GM21619 (cell line): Measurements from ENCODE around the gene FBLN1.
"Not testable (repeated sequence)": the region's sequence is repeated elsewhere in the genome, so short reads cannot be mapped to it uniquely, and the experiment has no call there.

Experiments
- ATAC-seq: cut with Tn5 transposase; IDR thresholded peaks from one replicate; pipeline ENCODE4 v1.9.1; 2021; ENCODE audit not compliant: unreplicated experiment

Gene FBLN1

GRCh38 chr22:45544588-45545170 lies 42.0 kb downstream of the FBLN1 start:
- no peak for ATAC-seq

DNA sequence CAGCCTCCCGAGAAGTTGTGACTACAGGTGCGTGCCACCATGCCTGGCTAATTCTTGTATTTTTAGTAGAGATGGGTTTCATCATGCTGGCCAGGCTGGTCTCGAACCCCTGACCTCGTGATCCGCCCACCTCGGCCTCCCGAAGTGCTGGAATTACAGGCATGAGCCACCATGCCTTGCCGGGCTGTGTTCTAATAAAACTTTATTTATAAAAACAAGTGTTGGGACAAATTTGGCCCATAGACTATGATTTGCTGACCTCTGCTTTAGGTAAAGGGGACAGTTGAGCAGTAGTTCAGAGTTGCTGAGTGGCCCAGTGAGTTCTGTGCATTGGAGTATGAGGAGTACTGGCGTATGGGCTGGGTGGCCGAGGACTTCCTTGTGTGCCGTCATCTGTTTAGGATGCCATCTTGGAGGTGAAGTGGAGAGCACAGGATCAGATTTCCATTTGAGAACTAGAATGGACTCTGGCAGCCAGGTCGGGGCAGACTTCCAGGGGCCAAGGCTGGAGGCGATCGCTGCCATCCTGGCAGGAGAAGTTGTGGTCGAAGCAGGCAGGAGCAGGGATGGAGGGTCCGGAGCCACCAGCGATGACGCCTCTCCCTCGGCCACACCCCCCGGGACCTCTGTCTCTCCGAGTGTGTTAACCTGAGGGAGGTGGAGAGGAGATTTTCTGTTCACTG lies 43.8 kb downstream of the FBLN1 start:
- no peak for ATAC-seq

GRCh38 chr22:45547016-45547345 lies 44.3 kb downstream of the FBLN1 start:
- no peak for ATAC-seq

GRCh38 chr22:45547731-45548130 lies 45.0 kb downstream of the FBLN1 start:
- no peak for ATAC-seq

GRCh38 chr22:45548247-45548840 lies 45.7 kb downstream of the FBLN1 start:
- no peak for ATAC-seq

DNA sequence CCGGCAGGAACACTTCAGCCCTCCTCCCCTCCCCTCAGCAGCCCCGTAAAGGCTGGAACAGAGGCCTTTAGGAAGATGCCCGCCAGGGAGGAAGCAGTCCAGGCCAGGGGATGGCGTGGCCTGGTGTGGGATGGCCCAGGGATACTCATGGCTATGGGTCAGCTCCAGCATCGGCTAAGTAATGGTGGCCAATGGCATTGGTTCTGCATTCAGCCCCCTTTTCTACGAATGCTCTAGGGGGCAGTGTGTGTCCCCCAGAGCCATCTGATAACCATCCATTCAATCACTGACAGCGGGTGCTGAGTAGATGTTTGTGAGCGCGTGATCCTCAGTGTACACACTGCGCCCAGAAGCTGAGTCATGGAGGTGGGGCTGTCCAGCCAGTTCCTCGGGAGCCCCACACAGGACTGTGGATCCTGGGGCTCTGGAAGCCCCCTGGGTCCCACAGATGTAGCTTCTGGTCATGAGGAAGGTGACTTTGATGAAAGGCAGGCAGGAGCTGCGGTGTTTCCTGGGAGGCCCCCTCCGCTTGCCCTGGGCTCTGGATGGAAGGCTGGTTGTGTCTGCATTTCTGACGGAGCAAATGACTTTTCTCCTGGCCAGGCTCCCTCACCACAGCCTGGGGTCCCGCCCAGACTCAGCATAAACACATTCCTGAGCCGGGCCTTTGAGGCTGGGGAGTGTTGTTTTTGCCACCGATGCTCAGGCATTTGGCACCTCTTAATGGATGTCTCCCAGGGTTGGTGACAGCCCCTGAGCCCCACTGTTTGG lies 46.5 kb downstream of the FBLN1 start:
- no peak for ATAC-seq

GRCh38 chr22:45549762-45550378 lies 47.2 kb downstream of the FBLN1 start:
- ATAC-seq = no peak

GRCh38 chr22:45550416-45550815 lies 47.7 kb downstream of the FBLN1 start:
- ATAC-seq = no peak

DNA sequence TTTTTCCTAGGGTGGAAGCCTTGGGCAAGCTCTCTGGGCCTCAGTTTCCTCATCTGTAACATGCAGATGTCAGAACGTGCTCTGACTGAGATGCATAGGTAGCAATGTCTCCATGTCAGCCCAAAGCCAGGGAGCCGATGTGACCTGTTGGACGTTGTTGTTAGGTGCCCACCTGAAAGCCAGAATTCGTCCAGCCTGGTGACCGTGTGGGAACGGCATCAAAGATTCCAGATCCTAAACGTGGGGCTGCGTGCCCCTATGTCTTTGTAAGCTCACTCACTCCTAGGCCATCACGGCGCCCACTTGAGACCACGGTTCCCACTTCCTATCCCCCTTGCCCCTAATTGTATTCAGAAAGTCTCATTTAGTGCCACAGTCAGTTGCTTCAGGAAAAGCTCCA lies 48.2 kb downstream of the FBLN1 start:
- no peak for ATAC-seq

GRCh38 chr22:45551310-45552016 lies 48.8 kb downstream of the FBLN1 start:
- no peak for ATAC-seq

- ATAC-seq = no peak
These were observed 49.3 kb downstream of the FBLN1 start for GRCh38 chr22:45552017-45552411.

DNA sequence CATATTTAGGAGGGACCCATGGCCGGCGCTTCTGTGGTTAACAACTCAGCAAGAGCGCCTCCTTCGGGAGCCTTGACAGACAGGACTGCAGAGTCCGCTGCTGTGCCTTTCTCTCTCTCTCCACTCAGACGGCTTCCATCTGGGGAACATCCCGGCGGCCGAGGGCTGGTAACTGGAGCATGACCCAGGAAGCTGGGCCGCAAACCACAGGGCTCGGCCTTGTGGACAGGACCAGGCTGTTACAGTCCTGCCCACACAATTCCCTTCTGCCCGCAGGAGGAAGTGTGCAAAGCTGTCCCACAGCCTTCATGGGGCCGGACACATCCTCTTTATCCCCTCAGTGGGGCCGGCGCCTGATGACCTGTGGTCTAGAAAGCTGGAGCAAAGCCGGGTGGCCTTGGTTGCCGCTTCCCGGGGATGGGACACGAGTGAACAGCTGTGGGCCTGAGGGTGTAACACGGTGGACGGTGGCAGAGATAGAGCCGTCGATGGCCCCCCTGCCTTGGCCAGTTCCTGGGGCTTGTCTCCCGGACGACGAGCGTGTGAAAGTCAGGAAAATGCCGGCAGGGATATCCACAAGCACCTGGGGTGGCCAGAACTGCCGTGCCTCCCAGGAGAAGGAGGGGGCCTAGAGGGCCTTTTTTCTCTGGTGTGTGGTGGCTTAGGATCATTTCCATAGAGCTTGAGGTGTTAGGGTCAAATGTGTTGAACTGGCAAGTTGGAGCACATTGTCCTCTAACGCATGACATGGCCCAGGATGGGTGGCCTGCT lies 50.1 kb downstream of the FBLN1 start:
- ATAC-seq = no peak

DNA sequence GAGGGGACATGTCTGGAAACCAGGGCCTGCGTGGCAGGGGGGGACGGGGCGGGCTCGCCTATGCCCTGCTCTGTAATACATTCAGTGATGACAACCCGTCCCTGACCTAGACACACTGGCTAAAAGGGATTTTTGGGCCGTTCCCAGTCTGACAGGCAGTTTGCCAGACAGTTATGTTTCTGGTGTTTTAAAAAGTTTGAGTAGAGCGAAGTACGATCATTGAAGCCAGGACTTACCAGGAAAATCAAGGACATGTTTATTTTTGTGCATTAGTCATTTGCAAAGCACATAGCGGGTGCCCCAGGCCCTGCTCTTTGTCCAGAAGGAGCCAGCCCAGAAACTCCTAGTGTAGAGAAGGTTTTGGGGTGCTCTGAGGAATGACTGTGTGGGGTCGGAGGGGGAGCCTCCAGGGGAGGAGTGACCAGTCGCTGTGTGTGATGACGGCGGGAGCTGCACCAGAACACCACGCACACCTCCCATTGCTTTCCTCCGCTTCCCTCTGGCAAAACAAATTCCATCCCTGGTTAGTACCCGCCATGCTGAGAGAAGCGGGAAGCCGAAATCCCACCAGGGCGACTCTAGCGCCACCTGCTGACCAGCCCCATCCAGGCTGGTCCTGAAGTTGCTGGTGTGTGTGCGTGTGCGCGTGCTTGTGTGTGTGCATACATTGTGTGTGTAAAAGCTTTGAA lies 50.8 kb downstream of the FBLN1 start:
- ATAC-seq = no peak

- ATAC-seq = no peak
These were observed 51.3 kb downstream of the FBLN1 start for GRCh38 chr22:45554040-45554406.

DNA sequence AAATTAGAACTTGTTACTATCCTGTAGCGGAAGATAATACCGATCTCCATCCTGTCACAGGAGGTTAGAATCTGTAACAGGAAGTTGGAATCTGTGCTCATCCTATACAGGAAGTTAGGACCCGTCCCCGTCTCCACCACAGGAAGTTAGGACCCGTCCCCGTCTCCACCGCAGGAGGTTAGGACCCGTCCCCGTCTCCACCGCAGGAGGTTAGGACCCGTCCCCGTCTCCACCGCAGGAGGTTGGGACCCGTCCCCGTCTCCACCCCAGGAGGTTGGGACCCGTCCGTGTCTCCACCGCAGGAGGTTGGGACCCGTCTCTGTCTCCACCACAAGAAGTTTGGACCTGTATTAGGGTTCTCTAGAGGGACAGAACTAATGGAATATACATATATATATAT lies 52.2 kb downstream of the FBLN1 start:
- ATAC-seq = no peak

- not testable (repeated sequence) for ATAC-seq
These were observed 55.2 kb downstream of the FBLN1 start for GRCh38 chr22:45557926-45558325.

DNA sequence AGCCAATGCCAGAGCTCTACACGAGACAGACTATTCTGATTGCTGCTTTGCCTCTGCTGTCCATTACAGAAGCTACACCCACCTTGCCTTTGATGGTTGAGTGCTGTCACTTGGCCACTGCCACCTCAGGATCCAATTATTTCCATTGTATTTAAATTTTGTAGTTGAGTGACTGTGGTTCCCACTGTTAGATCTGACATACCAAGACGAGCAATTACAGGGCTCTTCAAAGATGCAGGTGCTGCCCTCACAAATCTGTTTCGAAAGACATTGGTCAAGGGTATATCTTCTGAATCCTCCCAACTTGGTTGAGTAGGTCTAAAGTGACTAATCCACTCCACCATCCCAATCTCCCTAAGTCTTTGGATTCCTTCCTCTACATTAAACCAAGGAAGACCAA lies 57.4 kb downstream of the FBLN1 start:
- not testable (repeated sequence) for ATAC-seq

GRCh38 chr22:45560761-45561160 lies 58.1 kb downstream of the FBLN1 start:
- ATAC-seq = not testable (repeated sequence)

- ATAC-seq = no peak
These were observed 59.4 kb downstream of the FBLN1 start for GRCh38 chr22:45562102-45562501.
